Smooth muscle cell (in vitro differentiated cells): ENCODE data around the gene COL4A1. TPM values are rescaled to one million over a fixed set of nuclear protein-coding genes. Genes with fewer than 3 reads are reported as not detected.
A peak's percentile ranks its signal among the peaks of the same experiment; 100 is the strongest.

Experiments
- DNase-seq: peaks from one replicate; lab custom pipeline; 2025; ENCODE audit not compliant: unreplicated experiment; lab: John Stamatoyannopoulos, UW
- H2AFZ ChIP-seq: fragments of 200-600 bp; sonication (generic); 2 replicates; pipeline ENCODE4 v1.6.0; 2016; ENCODE audit warnings: antibody characterized with exemption, low read depth, mild to moderate bottlenecking
- H3F3A ChIP-seq: fragments of 200-600 bp; sonication (generic); 2 replicates; pipeline ENCODE4 v1.6.0; 2017; ENCODE audit warnings: antibody characterized with exemption, low read depth
- H3K27ac ChIP-seq: fragments of 200-600 bp; sonication (generic); 2 replicates; pipeline ENCODE4 v1.5.1; 2016; ENCODE audit warnings: low read depth, mild to moderate bottlenecking
- H3K27me3 ChIP-seq: fragments of 200-600 bp; sonication (generic); 2 replicates; pipeline ENCODE4 v1.6.1; 2016; ENCODE audit warnings: low read depth, mild to moderate bottlenecking
- H3K36me3 ChIP-seq: fragments of 200-600 bp; sonication (generic); 2 replicates; pipeline ENCODE4 v1.5.1; 2016; ENCODE audit warnings: low read depth
- H3K4me1 ChIP-seq: fragments of 200-600 bp; sonication (generic); 2 replicates; pipeline ENCODE4 v1.5.1; 2016; ENCODE audit warnings: low read depth
- H3K4me2 ChIP-seq: fragments of 200-600 bp; sonication (generic); 2 replicates; pipeline ENCODE4 v1.6.0; 2016; ENCODE audit warnings: mild to moderate bottlenecking
- H3K4me3 ChIP-seq: fragments of 200-600 bp; sonication (generic); 2 replicates; pipeline ENCODE4 v1.5.1; 2016; ENCODE audit warnings: mild to moderate bottlenecking
- H3K79me2 ChIP-seq: fragments of 200-600 bp; sonication (generic); 2 replicates; pipeline ENCODE4 v1.6.0; 2016; ENCODE audit warnings: low read depth, mild to moderate bottlenecking
- H3K9ac ChIP-seq: fragments of 200-600 bp; sonication (generic); 2 replicates; pipeline ENCODE4 v1.6.0; 2016; ENCODE audit warnings: low read depth
- H3K9me3 ChIP-seq: fragments of 200-600 bp; sonication (generic); replicated peaks from 2 replicates; pipeline ENCODE4 v1.5.1; 2016; ENCODE audit warnings: low read depth
- H4K20me1 ChIP-seq: fragments of 200-600 bp; sonication (generic); 2 replicates; pipeline ENCODE4 v1.6.0; 2016; ENCODE audit warnings: low read depth
- CTCF ChIP-seq: fragments of 200-600 bp; sonication (generic); IDR thresholded peaks from 2 replicates; pipeline ENCODE4 v1.5.1; 2017; ENCODE audit warnings: borderline replicate concordance, mild to moderate bottlenecking, antibody characterized with exemption; ENCODE audit not compliant: insufficient read depth, poor library complexity, severe bottlenecking
- WGBS: methylation state at CpG from one replicate; pipeline ENCODE4 v1.1.7; 2016; ENCODE audit warnings: low lambda C conversion rate; 5-methylcytosine and 5-hydroxymethylcytosine counted together
- polyA plus RNA-seq: library from polyadenylated mRNA; unstranded; fragments of >200 nt; fragmentation: Nextera tagmentation; extraction: Ambion mirVana; gene quantifications from 2 replicates; pipeline ENCODE4 v1.2.1, GENCODE V29; 2016
- total RNA-seq: library from RNA; depleted of rRNA; stranded (reverse); fragments of >200 nt; gene quantifications from 2 replicates; pipeline ENCODE4 v1.2.3, GENCODE V29; 2014

COL4A1 gene
- total and polyA plus RNA-seq, 2 experiments from 2014 or later = 2,409 to 4,372 TPM

GRCh38 chr13:110312339-110313031, 5.5 kb upstream of the COL4A1 start:
- Histone ChIP-seq H2AFZ (no peak overlapping the region), H3K36me3 (peaks cover 4% of the 10 kb centered on the region), H3K4me3 (peak overlapping the region; percentile 93), H3K27me3 (no peaks in the 10 kb centered on the region), H4K20me1 (peaks cover 95% of the 10 kb centered on the region), H3K9ac (peak overlapping the region; percentile 90), H3K9me3 (no peaks in the 10 kb centered on the region), H3K4me2 (peak overlapping the region; percentile 97), H3K79me2 (peaks cover 96% of the 10 kb centered on the region), H3K27ac (peak overlapping the region; percentile 94), H3K4me1 (peaks cover 28% of the 10 kb centered on the region), H3F3A (peaks cover 78% of the 10 kb centered on the region)
- TF ChIP-seq CTCF = no peak
- no peak for DNase-seq
- 26% methylated on average over 4 of the region's 4 CpGs for WGBS

GRCh38 chr13:110311443-110312338, 4.7 kb upstream of the COL4A1 start:
- H3K4me2 ChIP-seq = peak overlapping the region; percentile 97
- peaks cover 96% of the 10 kb centered on the region for H3K79me2 ChIP-seq
- H3K9me3 ChIP-seq = no peaks in the 10 kb centered on the region
- no peak for TF ChIP-seq CTCF
- 38% methylated on average over 30 of the region's 30 CpGs for WGBS
- DNase-seq = no peak
- no peak overlapping the region for H2AFZ ChIP-seq
- H3K4me1 ChIP-seq = peaks cover 28% of the 10 kb centered on the region
- peak overlapping the region; percentile 94 for H3K27ac ChIP-seq
- H3K9ac ChIP-seq = peak overlapping the region; percentile 90
- H3F3A ChIP-seq = peaks cover 71% of the 10 kb centered on the region
- H3K36me3 ChIP-seq = no peaks in the 10 kb centered on the region
- peaks cover 94% of the 10 kb centered on the region for H4K20me1 ChIP-seq
- peak overlapping the region; percentile 93 for H3K4me3 ChIP-seq
- H3K27me3 ChIP-seq = no peaks in the 10 kb centered on the region

GRCh38 chr13:110310541-110311442, 3.8 kb upstream of the COL4A1 start:
- Histone ChIP-seq H3K4me3 (peak overlapping the region; percentile 93), H3K27me3 (no peaks in the 10 kb centered on the region), H3K4me2 (peak overlapping the region; percentile 97), H3F3A (peaks cover 66% of the 10 kb centered on the region), H4K20me1 (peaks cover 94% of the 10 kb centered on the region), H3K79me2 (peaks cover 96% of the 10 kb centered on the region), H3K36me3 (no peaks in the 10 kb centered on the region), H2AFZ (no peak overlapping the region), H3K9me3 (no peaks in the 10 kb centered on the region), H3K9ac (peak overlapping the region; percentile 90), H3K4me1 (peaks cover 33% of the 10 kb centered on the region), H3K27ac (peak overlapping the region; percentile 94)
- WGBS = 50% methylated on average over 14 of the region's 14 CpGs
- no peak for DNase-seq
- TF ChIP-seq CTCF = no peak
